ENCODE results near the gene ATF7IP.

GRCh38 chr12:14408208-14408607 is 42.7 kb downstream of the ATF7IP start:
- TF ChIP-seq SIN3A (IDR thresholded peaks at IDR 0.05; ENCODE audit: borderline replicate concordance, insufficient read depth, low read length) (no peak), REST (IDR thresholded peaks at IDR 0.05; ENCODE audit: insufficient read depth in 1 of 2, low read depth in 2 of 2, low read length in 2 of 2) (no peak), POLR2AphosphoS5 (IDR thresholded peaks at IDR 0.05; ENCODE audit: low read depth, low read length) (no peak), TAF1 (IDR thresholded peaks at IDR 0.05; ENCODE audit: borderline replicate concordance, insufficient read depth, low read length) (no peak), FOXP2 (optimal IDR thresholded peaks at IDR 0.05; ENCODE audit: borderline replicate concordance, extremely low read depth, extremely low read length, insufficient read depth) (no peak)
